Esophagus squamous epithelium (tissue), 4 donors: ENCODE results near the gene WDR6.

ENCODE experiments used
- CTCF ChIP-seq, 6 experiments: fragments of 450-650 bp in 4 of 6; fragments of 200-600 bp in 2 of 6; sonication (generic) in 2 of 6; IDR thresholded peaks; one replicate each; pipeline ENCODE4 v1.5.1; 2016 to 2019; ENCODE audit warnings: antibody characterized with exemption in 6 of 6, mild to moderate bottlenecking in 4 of 6, moderate library complexity in 4 of 6
- POLR2A ChIP-seq, 4 donors: fragments of 450-650 bp; IDR thresholded peaks; one replicate each; pipeline ENCODE4 v1.6.1; 2017; ENCODE audit warnings: antibody characterized with exemption in 4 of 4, mild to moderate bottlenecking in 4 of 4, moderate library complexity in 3 of 4

GRCh38 chr3:49016414-49017228 is 9.4 kb downstream of the WDR6 start:
- TF ChIP-seq CTCF (IDR thresholded peaks at IDR 0.05) = no peak
- no peak for TF ChIP-seq POLR2A (IDR thresholded peaks at IDR 0.05)
